GM18868 (cell line): ENCODE data around the gene TACR1.
"Not testable (repeated sequence)": the region's sequence is repeated elsewhere in the genome, so short reads cannot be mapped to it uniquely, and the experiment has no call there.

Experiments
- ATAC-seq: cut with Tn5 transposase; IDR thresholded peaks from one replicate; pipeline ENCODE4 v1.9.1; 2021; ENCODE audit warnings: mild to moderate bottlenecking, moderate library complexity; ENCODE audit not compliant: unreplicated experiment

Gene TACR1

GRCh38 chr2:75094405-75094804 lies 104.9 kb downstream of the TACR1 start:
- no peak for ATAC-seq

GRCh38 chr2:75090770-75091515 lies 108.4 kb downstream of the TACR1 start:
- ATAC-seq, result no peak

- ATAC-seq, result no peak
These were observed 109.8 kb downstream of the TACR1 start for GRCh38 chr2:75089471-75089870.

- no peak for ATAC-seq
These were observed 110.5 kb downstream of the TACR1 start for GRCh38 chr2:75088791-75089190.

GRCh38 chr2:75087736-75088135 lies 111.6 kb downstream of the TACR1 start:
- ATAC-seq, result no peak

GRCh38 chr2:75079575-75079974 lies 119.7 kb downstream of the TACR1 start:
- ATAC-seq, result no peak

- ATAC-seq, result peak; percentile 69
These were observed 121.4 kb downstream of the TACR1 start for GRCh38 chr2:75077909-75078308.

GRCh38 chr2:75076088-75076487 lies 123.2 kb downstream of the TACR1 start:
- ATAC-seq, result no peak

GRCh38 chr2:75074708-75075107 lies 124.6 kb downstream of the TACR1 start:
- peak; percentile 47 for ATAC-seq

GRCh38 chr2:75074228-75074627 lies 125.1 kb downstream of the TACR1 start:
- no peak for ATAC-seq

GRCh38 chr2:75071766-75072165 lies 127.6 kb downstream of the TACR1 start:
- no peak for ATAC-seq

- no peak for ATAC-seq
These were observed 130.8 kb downstream of the TACR1 start for GRCh38 chr2:75068546-75068945.

GRCh38 chr2:75067506-75067905 lies 131.8 kb downstream of the TACR1 start:
- ATAC-seq, result no peak

GRCh38 chr2:75066121-75066902 lies 133.0 kb downstream of the TACR1 start:
- ATAC-seq, result no peak

GRCh38 chr2:75065402-75066008 lies 133.8 kb downstream of the TACR1 start:
- ATAC-seq, result no peak

GRCh38 chr2:75064691-75065396 lies 134.5 kb downstream of the TACR1 start:
- ATAC-seq, result peak; percentile 85

- no peak for ATAC-seq
These were observed 135.4 kb downstream of the TACR1 start for GRCh38 chr2:75063906-75064305.

- ATAC-seq, result no peak
These were observed 140.9 kb downstream of the TACR1 start for GRCh38 chr2:75058427-75058826.

- not testable (repeated sequence) for ATAC-seq
These were observed 142.2 kb downstream of the TACR1 start for GRCh38 chr2:75057150-75057549.

GRCh38 chr2:75055820-75056675 lies 143.3 kb downstream of the TACR1 start:
- peak; percentile 73 for ATAC-seq
